ENCODE data around the gene FAM110D.

GRCh38 chr1:26197301-26197700 lies 38.4 kb downstream of the FAM110D start:
- no peak for TF ChIP-seq POLR2AphosphoS5 (IDR thresholded peaks at IDR 0.05; ENCODE audit: low read depth, low read length)
- no peak for TF ChIP-seq CTCF (IDR thresholded peaks at IDR 0.05)
- TF ChIP-seq REST (IDR thresholded peaks at IDR 0.05; ENCODE audit: insufficient read depth in 1 of 2, low read depth in 2 of 2, low read length in 1 of 2): no peak

Data from Panc1 (cell line).